Measurements from ENCODE around the gene PNMA6E.

PNMA6E gene

GRCh38 chrX:153442463-153442862 is 41.3 kb upstream of the PNMA6E start:
- Histone ChIP-seq H3K27ac (ENCODE audit: low read depth, low read length) (no peak overlapping the region), H2AFZ (ENCODE audit: low read depth, low read length, severe bottlenecking) (no peak overlapping the region), H3K9ac (ENCODE audit: low read length) (no peak overlapping the region), H3K4me3 (ENCODE audit: insufficient read depth, low read length, poor library complexity, severe bottlenecking) (no peak overlapping the region), H3K36me3 (ENCODE audit: low read length) (no peaks in the 10 kb centered on the region), H3K4me2 (ENCODE audit: low read depth, low read length, poor library complexity, severe bottlenecking) (no peak overlapping the region), H3F3A (ENCODE audit: insufficient read depth) (no peaks in the 10 kb centered on the region), H3K9me2 (replicated peaks; ENCODE audit: insufficient read depth, low read length) (no peaks in the 10 kb centered on the region), H3K27me3 (ENCODE audit: low read length) (no peaks in the 10 kb centered on the region), H4K20me1 (ENCODE audit: low read depth, low read length) (no peaks in the 10 kb centered on the region), H3K79me2 (ENCODE audit: insufficient read depth, low read length) (no peaks in the 10 kb centered on the region), H3K9me3 (ENCODE audit: insufficient read depth, low read length) (no peaks in the 10 kb centered on the region)
- TF ChIP-seq EZH2phosphoT487 (conservative IDR thresholded peaks at IDR 0.05; ENCODE audit: low read length) (no peak), CTCF (IDR thresholded peaks at IDR 0.05; ENCODE audit: insufficient read depth, low read length, poor library complexity, severe bottlenecking) (no peak)

GRCh38 chrX:153441981-153442380 is 40.8 kb upstream of the PNMA6E start:
- TF ChIP-seq CTCF (IDR thresholded peaks at IDR 0.05; ENCODE audit: insufficient read depth, low read length, poor library complexity, severe bottlenecking), result no peak
- TF ChIP-seq EZH2phosphoT487 (conservative IDR thresholded peaks at IDR 0.05; ENCODE audit: low read length), result no peak
- Histone ChIP-seq H3K9me2 (replicated peaks; ENCODE audit: insufficient read depth, low read length) (no peaks in the 10 kb centered on the region), H3K4me3 (ENCODE audit: insufficient read depth, low read length, poor library complexity, severe bottlenecking) (no peak overlapping the region), H3K4me2 (ENCODE audit: low read depth, low read length, poor library complexity, severe bottlenecking) (no peak overlapping the region), H4K20me1 (ENCODE audit: low read depth, low read length) (no peaks in the 10 kb centered on the region), H3K27ac (ENCODE audit: low read depth, low read length) (no peak overlapping the region), H3K9me3 (ENCODE audit: insufficient read depth, low read length) (no peaks in the 10 kb centered on the region), H3K27me3 (ENCODE audit: low read length) (no peaks in the 10 kb centered on the region), H3K36me3 (ENCODE audit: low read length) (no peaks in the 10 kb centered on the region), H3F3A (ENCODE audit: insufficient read depth) (no peaks in the 10 kb centered on the region), H3K79me2 (ENCODE audit: insufficient read depth, low read length) (no peaks in the 10 kb centered on the region), H2AFZ (ENCODE audit: low read depth, low read length, severe bottlenecking) (no peak overlapping the region), H3K9ac (ENCODE audit: low read length) (no peak overlapping the region)

GRCh38 chrX:153441296-153441695 is 40.1 kb upstream of the PNMA6E start:
- Histone ChIP-seq H3K4me2 (ENCODE audit: low read depth, low read length, poor library complexity, severe bottlenecking) (no peak overlapping the region), H3K4me3 (ENCODE audit: insufficient read depth, low read length, poor library complexity, severe bottlenecking) (no peak overlapping the region), H4K20me1 (ENCODE audit: low read depth, low read length) (no peaks in the 10 kb centered on the region), H3F3A (ENCODE audit: insufficient read depth) (no peaks in the 10 kb centered on the region), H3K9ac (ENCODE audit: low read length) (no peak overlapping the region), H3K79me2 (ENCODE audit: insufficient read depth, low read length) (no peaks in the 10 kb centered on the region), H3K27ac (ENCODE audit: low read depth, low read length) (no peak overlapping the region), H2AFZ (ENCODE audit: low read depth, low read length, severe bottlenecking) (no peak overlapping the region), H3K36me3 (ENCODE audit: low read length) (no peaks in the 10 kb centered on the region), H3K9me2 (replicated peaks; ENCODE audit: insufficient read depth, low read length) (no peaks in the 10 kb centered on the region), H3K27me3 (ENCODE audit: low read length) (no peaks in the 10 kb centered on the region), H3K9me3 (ENCODE audit: insufficient read depth, low read length) (no peaks in the 10 kb centered on the region)
- no peak for TF ChIP-seq CTCF (IDR thresholded peaks at IDR 0.05; ENCODE audit: insufficient read depth, low read length, poor library complexity, severe bottlenecking)
- no peak for TF ChIP-seq EZH2phosphoT487 (conservative IDR thresholded peaks at IDR 0.05; ENCODE audit: low read length)

Measured in SU-DHL-6 (cell line).